ENCODE measurements around the gene TOMM40L.
A peak's percentile ranks its signal among the peaks of the same experiment; 100 is the strongest.

TOMM40L gene

DNA sequence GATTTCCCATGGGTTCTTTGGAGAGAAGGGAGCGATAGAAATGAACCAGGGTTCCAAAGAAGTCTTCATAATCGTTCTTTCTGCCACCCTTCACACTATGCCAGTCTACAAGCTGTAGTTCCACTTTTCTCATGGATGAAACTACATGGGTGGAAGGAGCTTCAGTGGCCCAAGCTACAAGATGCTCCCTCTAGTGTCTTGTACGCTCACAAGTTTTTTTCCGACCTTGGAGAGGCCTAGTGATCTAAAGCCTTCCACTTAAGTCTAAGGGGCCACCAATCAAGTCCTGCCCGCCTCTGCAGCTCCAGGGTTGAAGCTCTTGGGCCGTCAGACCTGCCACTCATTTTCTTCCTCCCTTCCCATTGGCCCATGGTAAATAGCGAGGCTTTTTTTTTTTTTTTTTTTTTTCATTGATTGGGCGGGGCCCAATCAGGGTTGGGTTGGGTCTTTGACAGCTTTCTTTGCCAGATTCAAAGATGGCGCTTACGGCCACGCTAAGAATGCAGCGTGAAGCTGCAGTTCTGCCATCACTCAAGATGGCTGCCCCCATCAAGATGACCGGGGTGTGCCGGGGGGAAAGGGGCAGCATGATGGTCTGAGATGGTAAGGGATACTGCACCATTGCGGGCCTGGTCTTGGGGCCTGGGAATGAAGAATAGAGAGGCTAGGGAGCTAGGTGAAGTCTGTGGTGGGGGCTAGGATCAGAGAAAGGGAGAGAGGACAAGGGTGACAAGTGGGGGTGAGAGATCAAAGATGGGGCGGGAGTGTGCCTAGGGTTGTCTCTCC lies at the start of gene TOMM40L:
Gene TOMM40L (plus strand): TSS at position 527 of the 786 bp plus-strand sequence. CDS start 430 bp downstream, outside the sequence.
- peak; percentile 94 for DNase-seq

DNA sequence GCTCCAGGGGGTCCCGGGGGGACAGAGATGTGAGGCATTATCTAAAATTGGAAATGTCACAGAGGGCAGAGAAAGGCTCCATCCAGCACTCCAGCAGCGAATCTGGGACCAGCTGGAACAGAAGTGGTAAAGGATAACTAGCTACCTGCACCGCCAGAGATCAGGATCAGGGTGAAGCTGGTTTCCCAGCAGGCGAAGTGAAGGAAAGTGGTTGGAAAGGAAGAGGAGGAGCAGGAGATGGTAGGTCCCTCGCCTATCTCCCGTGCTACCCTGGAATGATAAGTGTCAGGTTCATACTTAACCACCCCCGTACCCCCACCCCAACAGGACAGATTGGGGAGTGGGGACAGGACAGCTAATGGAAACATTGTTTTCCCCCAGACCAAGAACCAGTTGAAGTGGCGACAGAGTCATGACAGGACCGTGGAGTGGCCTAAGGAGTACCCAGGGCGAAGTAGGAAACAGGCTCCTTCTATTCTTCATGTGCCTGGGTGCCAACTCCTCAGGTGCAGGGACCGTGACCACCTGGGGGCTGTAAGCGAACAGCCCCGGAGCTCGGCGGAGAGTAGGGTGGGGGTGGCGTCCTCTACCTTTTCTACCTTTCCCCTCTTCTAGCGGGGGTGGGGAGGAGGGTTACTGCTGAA lies 49.3 kb upstream of the TOMM40L start:
- no peak for DNase-seq

DNA sequence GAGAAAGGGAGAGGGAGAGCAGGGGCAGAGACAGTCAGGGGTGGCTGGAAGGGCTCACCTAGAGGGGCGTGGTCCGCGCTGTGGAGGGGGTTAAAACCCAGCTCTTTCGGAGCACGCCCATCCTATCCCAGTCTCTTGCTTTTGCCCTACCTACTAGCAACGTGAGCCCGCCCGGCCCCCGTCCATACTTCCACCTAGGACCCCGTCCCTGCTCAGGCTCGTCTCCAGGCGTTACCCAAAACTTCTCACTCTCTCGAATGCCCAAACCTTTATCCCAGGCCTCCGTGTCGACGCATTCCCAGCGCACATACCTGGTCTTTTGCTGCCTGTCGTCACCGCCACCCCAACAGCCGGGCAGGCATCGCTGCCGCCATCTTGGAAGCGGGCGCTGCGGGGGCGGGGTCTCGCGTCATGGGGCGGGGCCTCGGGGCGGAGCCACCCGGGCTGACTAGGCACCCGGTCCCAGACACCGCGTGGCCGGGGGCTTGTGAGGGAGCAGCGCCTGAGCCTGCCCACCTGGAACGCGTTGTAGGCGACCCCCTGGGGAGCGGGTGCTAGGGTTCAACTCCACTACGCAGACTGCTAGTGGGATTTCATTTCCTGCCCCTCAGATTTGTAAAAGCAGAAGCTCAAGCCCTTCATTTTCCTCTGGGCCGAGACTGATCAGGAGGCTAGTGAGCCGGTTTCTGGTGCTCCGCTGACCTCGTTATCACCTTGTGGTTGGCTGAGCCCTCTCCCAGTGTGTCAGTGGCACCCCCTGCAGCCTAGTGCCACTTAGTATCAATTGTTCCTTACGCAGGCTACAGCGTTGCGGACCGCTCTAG lies 48.5 kb upstream of the TOMM40L start, which contains the start of gene B4GALT3:
Gene B4GALT3 (minus strand): TSS at position 396 of the 824 bp plus-strand sequence. CDS start 1,447 bp downstream, outside the sequence.
- DNase-seq: peak; percentile 93

- DNase-seq: no peak
Observed at GRCh38 chr1:161177936-161178244, 48.0 kb upstream of the TOMM40L start.

- no peak for DNase-seq
Observed at GRCh38 chr1:161179698-161180097, 46.2 kb upstream of the TOMM40L start.

DNA sequence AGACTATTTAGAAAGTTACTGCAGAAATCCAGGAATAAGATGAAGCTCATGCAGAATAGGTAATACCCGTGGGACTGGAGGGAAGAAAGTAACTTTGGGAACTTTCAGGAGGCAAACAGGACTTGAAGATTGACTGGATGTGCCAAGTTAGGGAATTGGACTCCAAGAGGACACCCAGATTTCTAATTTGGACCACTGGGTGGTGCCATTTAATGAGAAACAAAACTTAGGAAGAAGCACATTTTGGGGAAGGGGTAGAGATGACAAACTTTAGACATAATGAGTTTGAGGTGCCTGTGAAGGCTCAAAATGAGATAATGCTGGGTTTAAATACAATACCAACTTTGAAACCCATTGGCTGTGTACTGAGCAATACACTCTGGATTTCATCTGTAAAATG lies 45.2 kb upstream of the TOMM40L start:
- no peak for DNase-seq

DNA sequence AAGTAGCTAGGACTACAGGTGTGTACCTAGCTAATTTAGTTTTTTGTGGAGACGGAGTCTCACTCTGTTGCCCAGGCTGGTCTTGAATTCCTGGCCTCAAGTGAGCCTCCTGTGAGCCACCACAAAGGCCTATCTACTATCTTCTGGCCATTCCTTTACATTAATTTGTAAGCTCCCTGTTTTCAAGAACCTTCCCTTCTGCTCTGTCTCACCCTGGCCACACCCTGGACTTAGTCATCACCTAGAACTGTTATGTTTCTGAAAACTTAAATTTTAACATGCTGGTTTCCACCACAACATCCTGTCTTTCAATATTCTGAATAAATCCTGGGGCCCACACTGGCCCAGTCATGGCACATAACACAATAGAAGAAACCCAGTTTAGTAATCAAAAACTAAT lies 43.6 kb upstream of the TOMM40L start:
- DNase-seq: peak; percentile 74

DNA sequence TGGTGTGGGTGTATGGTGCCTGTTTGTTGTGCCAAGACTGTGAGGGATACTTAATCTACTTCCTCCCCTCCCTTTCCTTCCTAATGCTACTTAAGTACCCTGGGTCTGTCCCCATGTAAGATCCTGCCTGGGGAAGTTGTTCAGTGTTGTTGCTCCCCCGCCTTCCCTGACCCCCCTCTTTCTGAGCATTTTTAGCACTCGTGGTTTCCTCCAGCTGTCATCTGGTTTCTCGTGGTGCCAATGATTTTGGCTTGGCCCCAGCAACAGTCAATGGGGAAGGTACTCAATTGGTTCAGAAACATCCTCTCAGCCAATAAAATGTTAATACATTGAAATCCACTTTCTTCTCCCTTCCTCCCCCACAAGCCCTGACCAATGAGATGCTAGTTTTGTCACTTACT lies 40.6 kb upstream of the TOMM40L start:
- peak; percentile 76 for DNase-seq

DNA sequence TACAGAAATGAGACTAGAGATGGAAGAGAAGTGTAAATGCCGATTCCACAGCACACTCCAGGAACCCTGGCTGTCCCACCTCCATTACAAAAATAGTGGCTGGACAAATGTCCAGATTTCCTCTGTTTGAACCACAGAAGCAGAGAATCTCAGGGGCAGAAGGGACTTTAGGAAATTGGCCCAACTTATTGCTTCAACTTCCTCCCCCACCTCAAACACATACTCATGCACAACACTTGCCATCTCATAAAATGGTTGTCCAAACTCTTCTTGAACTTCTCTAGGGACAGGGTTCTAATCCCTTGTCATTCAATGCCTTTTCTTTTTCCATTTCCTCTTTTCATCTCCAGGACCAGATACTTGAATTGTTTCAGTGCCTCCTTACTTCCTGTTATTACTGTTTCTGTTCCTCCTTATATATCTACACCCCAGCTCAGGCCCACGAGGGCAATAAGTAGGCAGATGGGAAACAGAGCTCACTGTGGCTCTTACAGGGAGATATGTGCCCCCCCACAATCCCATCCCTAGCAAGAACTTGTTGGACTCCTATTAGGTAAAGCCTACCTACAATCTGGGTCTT lies 40.0 kb upstream of the TOMM40L start:
- no peak for DNase-seq

DNA sequence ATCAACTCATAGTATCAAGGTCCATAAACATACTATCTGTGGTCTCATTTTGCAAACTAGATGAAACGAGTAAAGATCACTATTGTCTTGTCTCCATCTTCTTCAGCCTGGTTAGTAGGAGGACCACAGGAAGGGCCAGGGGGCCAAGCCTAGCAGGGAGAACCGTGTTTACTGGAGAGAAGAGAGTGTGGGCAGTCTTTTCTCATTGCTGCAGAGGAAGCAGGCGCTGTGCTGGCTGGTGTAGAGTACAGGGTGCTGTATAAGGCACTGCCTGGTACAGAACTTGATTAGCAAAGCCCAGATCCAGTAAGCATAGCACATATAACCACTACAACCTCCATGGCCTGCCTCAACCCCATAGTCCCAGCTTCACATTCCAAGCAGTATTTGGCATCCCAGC lies 38.5 kb upstream of the TOMM40L start:
- DNase-seq: no peak

GRCh38 chr1:161188381-161188780 lies 37.5 kb upstream of the TOMM40L start:
- no peak for DNase-seq

- no peak for DNase-seq
Observed at GRCh38 chr1:161189036-161189435, 36.8 kb upstream of the TOMM40L start.

DNA sequence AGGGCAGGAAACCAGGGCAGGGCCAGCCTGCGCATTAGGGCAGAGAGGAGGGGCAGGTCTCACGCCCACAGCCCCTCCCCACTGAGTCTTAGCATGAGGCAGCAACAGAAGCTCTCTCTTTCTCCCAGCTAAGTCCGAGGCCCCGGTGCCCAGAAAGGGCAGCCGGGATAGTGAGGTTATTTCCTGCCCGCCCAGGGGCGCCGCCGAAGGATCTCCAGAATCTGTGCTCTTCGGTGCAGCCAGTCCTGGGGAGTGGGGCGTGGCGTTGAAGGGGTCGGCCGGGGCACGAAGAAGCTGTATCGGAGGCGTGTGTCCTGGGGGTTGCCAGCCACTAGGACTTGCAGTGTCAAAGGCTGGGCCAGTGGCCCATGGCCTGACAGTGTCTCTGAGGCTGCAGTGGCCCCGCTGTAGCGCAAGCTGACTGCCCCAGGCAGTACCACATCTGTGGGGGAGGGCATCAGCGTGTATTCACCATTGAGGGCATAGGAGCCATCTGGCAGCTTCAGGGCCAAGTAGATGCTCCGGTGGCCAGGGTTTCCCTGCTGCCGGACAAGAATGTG lies 34.8 kb upstream of the TOMM40L start:
- no peak for DNase-seq

DNA sequence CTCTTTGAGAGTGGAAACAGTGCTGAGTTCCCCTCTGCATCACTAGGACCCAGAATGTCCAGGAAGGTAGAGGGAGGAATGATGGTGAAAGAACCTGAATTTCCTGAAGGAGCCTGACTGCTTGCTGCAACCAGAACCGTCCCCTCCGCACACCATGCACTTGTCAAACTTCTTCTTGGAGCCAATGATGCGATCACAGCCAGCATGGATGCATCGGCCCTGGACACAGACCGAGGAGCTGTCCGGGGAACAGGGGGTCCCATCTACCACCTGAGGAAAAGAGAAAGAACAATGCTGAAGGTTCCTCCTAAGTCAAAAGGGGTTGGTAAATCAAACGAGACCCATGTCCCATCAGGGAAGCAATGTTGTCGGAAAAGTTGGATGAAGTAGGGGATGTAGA lies 33.9 kb upstream of the TOMM40L start:
- DNase-seq: no peak

DNA sequence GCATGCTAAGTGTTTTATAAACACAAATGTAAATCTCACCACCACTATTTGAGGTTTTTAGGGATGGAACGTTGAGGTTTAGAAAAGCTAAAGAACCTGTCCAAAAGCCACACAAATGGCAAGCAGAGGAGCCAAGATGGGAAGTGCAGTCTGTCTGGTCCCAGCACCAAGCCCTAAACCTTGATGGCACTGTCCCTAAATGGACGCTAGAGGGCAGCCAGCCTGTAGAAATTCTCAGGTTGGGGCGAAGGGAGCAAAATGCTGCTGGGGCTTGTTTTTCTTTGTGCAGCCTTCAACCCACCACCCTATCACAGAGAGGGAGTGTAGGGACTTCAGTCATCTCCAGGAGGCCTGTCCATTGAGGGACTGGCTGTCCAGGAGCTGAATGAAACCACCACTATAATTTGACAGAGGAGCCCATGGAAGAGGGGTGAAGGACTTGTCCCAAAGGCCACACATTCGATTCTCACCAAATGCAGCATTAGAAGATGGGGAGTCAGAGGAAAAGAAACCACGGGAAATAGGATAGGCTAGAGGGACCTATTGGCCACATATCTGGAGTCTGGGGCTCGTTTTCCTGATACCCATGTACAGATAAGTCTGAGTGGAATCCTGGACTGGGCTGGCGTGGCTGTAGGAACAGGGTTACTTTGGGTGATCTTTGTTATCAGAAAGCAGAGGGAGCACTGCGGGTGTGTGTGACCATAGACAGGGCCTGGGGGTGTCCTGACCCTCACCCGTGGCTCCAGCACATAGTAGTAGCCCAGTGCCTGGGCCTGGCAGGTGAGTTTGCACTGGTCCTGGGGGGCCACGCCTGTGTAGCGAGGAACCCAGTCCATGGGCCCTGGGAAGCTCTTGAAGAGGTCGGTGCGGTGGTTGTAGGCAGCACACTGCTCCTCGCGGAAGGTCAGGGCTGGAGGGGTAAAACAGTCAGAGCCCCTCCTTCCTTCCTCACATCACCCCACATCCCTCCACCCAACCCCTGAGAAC lies 33.1 kb upstream of the TOMM40L start:
- peak; percentile 69 for DNase-seq

DNA sequence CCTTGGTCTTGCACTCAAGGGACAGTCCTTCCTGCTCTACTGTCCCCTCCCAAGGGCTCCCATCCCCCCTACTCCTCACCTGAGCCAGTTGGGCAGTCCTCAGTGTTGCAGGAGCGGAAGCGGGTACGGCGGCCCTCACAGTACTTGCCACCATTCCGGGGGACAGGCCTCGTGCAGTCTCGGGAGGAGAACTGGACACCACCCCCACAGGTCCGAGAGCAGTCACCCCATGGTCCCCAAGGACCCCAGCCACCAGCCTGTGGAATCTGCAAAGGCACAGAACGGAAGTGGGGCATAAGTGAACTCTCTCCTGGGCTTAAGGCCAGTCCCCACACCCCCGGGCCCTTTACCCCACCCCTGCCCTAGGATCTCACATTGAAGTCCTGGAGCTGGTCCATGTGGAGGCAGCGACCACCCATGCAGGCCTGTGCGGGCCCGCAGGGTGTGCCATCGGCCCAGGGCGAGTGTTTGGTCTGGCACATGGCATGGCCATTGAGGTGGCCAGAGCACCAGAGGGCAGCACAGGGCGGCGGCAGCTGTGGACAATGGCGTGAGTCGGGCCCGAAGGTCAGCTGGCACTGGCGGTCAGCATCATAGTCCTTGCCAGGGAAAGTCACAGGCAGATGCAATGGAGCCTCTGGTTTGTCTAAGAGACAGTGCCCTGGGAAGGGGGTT lies 32.2 kb upstream of the TOMM40L start:
- no peak for DNase-seq

GRCh38 chr1:161195171-161195570 lies 30.7 kb upstream of the TOMM40L start:
- no peak for DNase-seq

- no peak for DNase-seq
Observed at GRCh38 chr1:161196111-161196510, 29.7 kb upstream of the TOMM40L start.

DNA sequence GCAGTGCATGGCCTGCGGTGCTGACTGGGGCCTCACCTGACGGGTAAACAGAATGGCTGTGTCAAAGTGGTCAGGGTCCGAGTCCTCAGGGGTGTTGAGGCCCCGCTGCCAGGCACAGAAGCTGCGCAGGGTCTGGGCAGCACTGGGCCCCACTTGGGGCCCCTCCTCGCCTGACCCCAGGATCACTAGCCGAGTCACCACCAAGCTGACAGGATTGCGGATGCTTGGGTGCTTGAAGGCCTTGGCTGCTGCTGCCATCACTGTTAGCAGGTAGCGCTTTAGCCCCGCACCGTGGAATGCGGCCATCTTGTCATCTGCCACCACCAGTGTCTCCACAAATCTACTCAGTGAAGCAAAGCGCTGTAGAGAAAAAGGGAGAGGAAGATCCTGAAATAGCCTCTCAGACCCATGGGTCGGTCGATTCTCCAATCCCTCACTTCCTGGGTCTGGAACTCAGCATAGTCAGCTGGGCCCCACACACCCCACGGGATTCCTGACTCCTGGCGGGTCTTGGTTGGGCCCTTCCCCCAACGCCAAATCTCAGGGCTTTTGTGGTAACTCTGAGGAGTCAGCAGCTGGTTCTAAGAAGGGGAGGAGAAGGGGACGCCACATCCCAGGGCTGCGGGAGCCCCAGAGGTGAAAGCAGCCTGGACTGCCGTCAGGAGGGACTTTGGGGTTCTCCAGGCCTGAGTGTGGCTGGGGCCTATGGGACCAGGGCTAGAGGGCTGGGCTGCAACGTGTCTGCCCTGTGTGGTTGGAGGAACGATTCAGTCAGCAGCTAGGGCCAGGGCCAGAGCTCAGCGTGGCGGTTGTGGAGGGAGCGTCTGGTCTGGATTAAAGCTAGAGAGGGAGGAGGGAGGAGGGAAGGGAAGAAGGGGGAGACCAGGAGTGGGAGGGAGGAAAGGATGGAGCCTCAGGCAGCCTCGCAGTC lies 29.1 kb upstream of the TOMM40L start:
- no peak for DNase-seq

All from stimulated activated CD4-positive, alpha-beta T cell treated with anti-CD3 and anti-CD28 coated beads, Interleukin-1b, Interleukin-23, amount 100 ng/mL, for 48 hours (primary cell).